Large intestine (tissue), 12 donors: ENCODE data around the gene DGKG. TPM values are rescaled to one million over a fixed set of nuclear protein-coding genes. Genes with fewer than 3 reads are reported as not detected.

Experiments used
- DNase-seq, 2 donors: peaks; one replicate each; pipeline versions ENCODE4 v3.0.0 to v3.0.0-alpha.2; 2013
- H3K27ac ChIP-seq: one replicate; pipeline ENCODE4 v1.5.1; 2013; ENCODE audit warnings: low read length
- H3K27me3 ChIP-seq: 2 replicates; pipeline ENCODE4 v1.6.1; 2013; ENCODE audit warnings: low read length; ENCODE audit not compliant: control insufficient read depth, insufficient read depth
- H3K36me3 ChIP-seq: 2 replicates; pipeline ENCODE4 v1.6.1; 2013; ENCODE audit warnings: low read length; ENCODE audit not compliant: control insufficient read depth, insufficient read depth
- H3K4me1 ChIP-seq: one replicate; pipeline ENCODE4 v1.6.1; 2013; ENCODE audit warnings: low read length; ENCODE audit not compliant: control insufficient read depth, insufficient read depth
- H3K4me3 ChIP-seq: one replicate; pipeline ENCODE4 v1.5.1; 2013; ENCODE audit warnings: low read length
- H3K9me3 ChIP-seq: one replicate; pipeline ENCODE4 v1.6.1; 2013; ENCODE audit warnings: mild to moderate bottlenecking, low read depth, low read length, moderate library complexity; ENCODE audit not compliant: control insufficient read depth
- WGBS: methylation state at CpG from one replicate; pipeline ENCODE4 v1.1.5; 2013; ENCODE audit warnings: low lambda C conversion rate; ENCODE audit not compliant: insufficient coverage; 5-methylcytosine and 5-hydroxymethylcytosine counted together
- long read RNA-seq, 11 donors: transcript quantifications; one replicate each; lab custom pipeline, GENCODE V29; 2026
- polyA plus RNA-seq: library from polyadenylated mRNA; unstranded; fragments of 120-200 nt; gene quantifications from one replicate; pipeline ENCODE4 v1.2.1, GENCODE V29; 2013

Gene DGKG
- polyA plus RNA-seq = 4.8 TPM
- long read RNA-seq, donor 1 = 0 reads
- long read RNA-seq, donor 2 = 0 reads
- long read RNA-seq, donor 3 = 0 reads
- long read RNA-seq, donor 4 = 0 reads
- long read RNA-seq, donor 5 = 0 reads
- long read RNA-seq, donor 6 = 0 reads
- long read RNA-seq, donor 7 = 0 reads
- long read RNA-seq, donor 8, partial matches to known transcripts = 0 of 1 reads
- long read RNA-seq, donor 8, other reads (novel, unspliced or antisense) = 0 of 1 reads
- long read RNA-seq, donor 9 = 0 reads
- long read RNA-seq, donor 10 = 0 reads
- long read RNA-seq, donor 11, full-length matches to known transcripts = 1 of 1 reads
- long read RNA-seq, donor 11, partial matches to known transcripts = 0 of 1 reads
- long read RNA-seq, donor 11, other reads (novel, unspliced or antisense) = 0 of 1 reads

- peaks cover 2% of the 10 kb centered on the region for H3K4me1 ChIP-seq
- H3K27ac ChIP-seq = no peak within 1 kb of the TSS
- DNase-seq = peak; percentile 8 to 31
- no peaks in the 10 kb centered on the region for H3K36me3 ChIP-seq
- H3K27me3 ChIP-seq = peaks cover 71% of the 10 kb centered on the region
- peak within 1 kb of the TSS; percentile 41 for H3K4me3 ChIP-seq
- 0% methylated on average over 1 of the region's 62 CpGs for WGBS
- peaks cover 4% of the 10 kb centered on the region for H3K9me3 ChIP-seq
Measured at GRCh38 chr3:186361762-186362536, at the start of gene DGKG. DGKG (minus strand) TSS chr3:186362234; CDS start chr3:186320459, 41,775 bp downstream.

GRCh38 chr3:186411089-186411488, 49.1 kb upstream of the DGKG start:
- no peak for DNase-seq
- Histone ChIP-seq H3K9me3 (no peaks in the 10 kb centered on the region), H3K27ac (no peak overlapping the region), H3K27me3 (peaks cover 27% of the 10 kb centered on the region), H3K4me3 (no peak overlapping the region), H3K36me3 (no peaks in the 10 kb centered on the region), H3K4me1 (no peaks in the 10 kb centered on the region)
- WGBS = 100% methylated on average over 1 of the region's 2 CpGs

- Histone ChIP-seq H3K27me3 (peaks cover 6% of the 10 kb centered on the region), H3K4me1 (no peaks in the 10 kb centered on the region), H3K9me3 (no peaks in the 10 kb centered on the region), H3K36me3 (no peaks in the 10 kb centered on the region), H3K27ac (peak overlapping the region; percentile 44), H3K4me3 (no peak overlapping the region)
- DNase-seq = peak; percentile 23 to 29
- WGBS = 82% methylated on average over 2 of the region's 14 CpGs
Measured at GRCh38 chr3:186406669-186407635, 44.9 kb upstream of the DGKG start.

GRCh38 chr3:186401556-186401955, 39.5 kb upstream of the DGKG start:
- H3K4me1 ChIP-seq = no peaks in the 10 kb centered on the region
- no peak overlapping the region for H3K4me3 ChIP-seq
- WGBS = 80% methylated on average over 1 of the region's 6 CpGs
- H3K9me3 ChIP-seq = no peaks in the 10 kb centered on the region
- no peaks in the 10 kb centered on the region for H3K36me3 ChIP-seq
- DNase-seq = no peak
- H3K27me3 ChIP-seq = no peaks in the 10 kb centered on the region
- no peak overlapping the region for H3K27ac ChIP-seq

GRCh38 chr3:186400662-186401061, 38.6 kb upstream of the DGKG start:
- Histone ChIP-seq H3K27me3 (no peaks in the 10 kb centered on the region), H3K4me3 (no peak overlapping the region), H3K4me1 (no peaks in the 10 kb centered on the region), H3K27ac (no peak overlapping the region), H3K36me3 (no peaks in the 10 kb centered on the region), H3K9me3 (no peaks in the 10 kb centered on the region)
- no peak for DNase-seq

GRCh38 chr3:186400026-186400425, 38.0 kb upstream of the DGKG start:
- H3K27ac ChIP-seq = no peak overlapping the region
- H3K9me3 ChIP-seq = no peaks in the 10 kb centered on the region
- H3K27me3 ChIP-seq = no peaks in the 10 kb centered on the region
- no CpG with 5 or more reads among the region's 1 CpG for WGBS
- no peak overlapping the region for H3K4me3 ChIP-seq
- no peak for DNase-seq
- H3K36me3 ChIP-seq = no peaks in the 10 kb centered on the region
- H3K4me1 ChIP-seq = no peaks in the 10 kb centered on the region

- WGBS = 100% methylated on average over 1 of the region's 4 CpGs
- Histone ChIP-seq H3K27me3 (no peaks in the 10 kb centered on the region), H3K36me3 (no peaks in the 10 kb centered on the region), H3K4me1 (no peaks in the 10 kb centered on the region), H3K4me3 (no peak overlapping the region), H3K27ac (no peak overlapping the region), H3K9me3 (no peaks in the 10 kb centered on the region)
- no peak for DNase-seq
Measured at GRCh38 chr3:186394566-186395217, 32.7 kb upstream of the DGKG start.

- no peak for DNase-seq
- no peaks in the 10 kb centered on the region for H3K9me3 ChIP-seq
- no peak overlapping the region for H3K27ac ChIP-seq
- no peaks in the 10 kb centered on the region for H3K4me1 ChIP-seq
- no peak overlapping the region for H3K4me3 ChIP-seq
- no CpG with 5 or more reads among the region's 4 CpGs for WGBS
- H3K36me3 ChIP-seq = no peaks in the 10 kb centered on the region
- H3K27me3 ChIP-seq = no peaks in the 10 kb centered on the region
Measured at GRCh38 chr3:186386883-186387560, 25.0 kb upstream of the DGKG start.

- DNase-seq = no peak
- WGBS = 80% methylated on average over 1 of the region's 5 CpGs
- no peaks in the 10 kb centered on the region for H3K27me3 ChIP-seq
Measured at GRCh38 chr3:186385856-186386602, 24.0 kb upstream of the DGKG start.

More at GRCh38 chr3:186385856-186386602, 24.0 kb upstream of the DGKG start:
- no peak overlapping the region for H3K4me3 ChIP-seq
- H3K9me3 ChIP-seq = no peaks in the 10 kb centered on the region
- no peaks in the 10 kb centered on the region for H3K36me3 ChIP-seq
- no peak overlapping the region for H3K27ac ChIP-seq
- H3K4me1 ChIP-seq = no peaks in the 10 kb centered on the region
